Measurements from ENCODE around the gene CNNM2.

CNNM2 gene

GRCh38 chr10:103086799-103087198 lies 168.7 kb downstream of the CNNM2 start:
- intact Hi-C loops (cut with DNase I; ENCODE audit: low total_unique reads): no loop called here
- peaks cover 0 to 35% (median 5%) of the 10 kb centered on the region in 4 donors for H3K4me1 ChIP-seq
- no peak overlapping the region for H3K4me3 ChIP-seq
- no peak for DNase-seq
- peaks cover 35 to 75% (median 47%) of the 10 kb centered on the region in 3 donors for H3K36me3 ChIP-seq
- TF ChIP-seq CTCF (IDR thresholded peaks at IDR 0.05): no peak
- no peaks in the 10 kb centered on the region for H3K27me3 ChIP-seq
- H3K27ac ChIP-seq: peak overlapping the region; percentile 46 to 74
- no peaks in the 10 kb centered on the region for H3K9me3 ChIP-seq

DNA sequence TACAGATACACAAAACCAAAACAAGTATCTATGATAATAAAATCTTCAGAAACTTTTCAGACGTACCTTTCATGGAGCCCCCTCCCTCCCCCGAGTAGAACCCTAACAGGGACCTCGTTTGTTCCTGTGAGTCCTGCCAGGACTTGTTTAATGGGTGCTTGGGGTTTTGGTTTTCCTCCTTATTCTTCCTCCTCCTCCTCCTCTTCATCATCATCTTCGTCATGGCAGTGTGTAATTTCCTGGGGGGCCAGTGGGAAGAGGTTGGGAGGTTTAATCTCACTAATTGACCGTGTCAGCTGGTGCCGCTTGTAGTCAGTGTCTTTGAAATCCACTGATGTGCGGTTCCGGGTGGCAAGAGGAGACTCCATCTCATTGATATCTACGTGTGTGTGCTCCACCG lies 171.4 kb downstream of the CNNM2 start:
- peaks cover 56 to 80% (median 69%) of the 10 kb centered on the region in 3 donors for H3K36me3 ChIP-seq
- no peaks in the 10 kb centered on the region for H3K9me3 ChIP-seq
- no peak for TF ChIP-seq CTCF (IDR thresholded peaks at IDR 0.05)
- no peak for DNase-seq
- H3K4me3 ChIP-seq: no peak overlapping the region
- intact Hi-C loops (cut with DNase I; ENCODE audit: low total_unique reads): no loop called here
- peaks cover 0 to 40% (median 5%) of the 10 kb centered on the region in 4 donors for H3K4me1 ChIP-seq
- peak overlapping the region in 1 of 2 donors; percentile 74 for H3K27ac ChIP-seq
- H3K27me3 ChIP-seq: no peaks in the 10 kb centered on the region

- H3K4me3 ChIP-seq: no peak overlapping the region
- H3K27me3 ChIP-seq: no peaks in the 10 kb centered on the region
- peaks cover 65 to 84% (median 79%) of the 10 kb centered on the region in 3 donors for H3K36me3 ChIP-seq
- no peaks in the 10 kb centered on the region for H3K9me3 ChIP-seq
- DNase-seq: no peak
- H3K27ac ChIP-seq: peak overlapping the region in 1 of 2 donors; percentile 18
- intact Hi-C loops (cut with DNase I; ENCODE audit: low total_unique reads): no loop called here
- H3K4me1 ChIP-seq: peaks cover 0 to 28% (median 3%) of the 10 kb centered on the region in 4 donors
- no peak for TF ChIP-seq CTCF (IDR thresholded peaks at IDR 0.05)
Measured at GRCh38 chr10:103090911-103091310, 172.8 kb downstream of the CNNM2 start.

DNA sequence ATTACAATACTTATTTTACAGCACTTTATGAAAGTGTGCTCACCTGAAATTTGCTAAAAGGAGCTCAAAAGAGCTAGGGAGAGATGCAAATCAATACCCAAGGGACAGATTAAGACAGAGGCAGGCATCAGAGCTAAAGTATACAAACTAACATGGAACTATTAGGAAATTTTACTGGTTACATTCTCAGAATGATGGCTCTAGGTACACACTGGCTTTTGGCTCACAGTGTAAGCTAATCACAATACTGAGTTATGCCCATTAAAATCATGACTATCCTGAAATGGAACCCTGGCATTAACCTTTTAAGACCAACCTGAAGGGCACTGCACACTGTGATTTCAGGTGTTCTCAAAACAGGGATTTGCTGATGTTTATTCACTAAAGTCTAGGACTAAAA lies 176.9 kb downstream of the CNNM2 start:
- H3K27me3 ChIP-seq: no peaks in the 10 kb centered on the region
- no peaks in the 10 kb centered on the region for H3K9me3 ChIP-seq
- peak overlapping the region in 1 of 2 donors; percentile 46 for H3K27ac ChIP-seq
- peaks cover 0 to 34% (median 0%) of the 10 kb centered on the region in 4 donors for H3K4me1 ChIP-seq
- H3K4me3 ChIP-seq: no peak overlapping the region
- DNase-seq: no peak
- no peak for TF ChIP-seq CTCF (IDR thresholded peaks at IDR 0.05)
- intact Hi-C loops (cut with DNase I; ENCODE audit: low total_unique reads): no loop called here
- peaks cover 71 to 89% (median 81%) of the 10 kb centered on the region in 3 donors for H3K36me3 ChIP-seq

GRCh38 chr10:103096130-103096529 lies 178.0 kb downstream of the CNNM2 start:
- H3K36me3 ChIP-seq: peaks cover 71 to 89% (median 79%) of the 10 kb centered on the region in 3 donors
- no peak overlapping the region for H3K4me3 ChIP-seq
- TF ChIP-seq CTCF (IDR thresholded peaks at IDR 0.05): no peak
- H3K4me1 ChIP-seq: peaks cover 0 to 34% (median 0%) of the 10 kb centered on the region in 4 donors
- no peaks in the 10 kb centered on the region for H3K27me3 ChIP-seq
- H3K27ac ChIP-seq: peak overlapping the region in 1 of 2 donors; percentile 46
- no peak for DNase-seq
- no peaks in the 10 kb centered on the region for H3K9me3 ChIP-seq
- intact Hi-C loops (cut with DNase I; ENCODE audit: low total_unique reads): no loop called here

DNA sequence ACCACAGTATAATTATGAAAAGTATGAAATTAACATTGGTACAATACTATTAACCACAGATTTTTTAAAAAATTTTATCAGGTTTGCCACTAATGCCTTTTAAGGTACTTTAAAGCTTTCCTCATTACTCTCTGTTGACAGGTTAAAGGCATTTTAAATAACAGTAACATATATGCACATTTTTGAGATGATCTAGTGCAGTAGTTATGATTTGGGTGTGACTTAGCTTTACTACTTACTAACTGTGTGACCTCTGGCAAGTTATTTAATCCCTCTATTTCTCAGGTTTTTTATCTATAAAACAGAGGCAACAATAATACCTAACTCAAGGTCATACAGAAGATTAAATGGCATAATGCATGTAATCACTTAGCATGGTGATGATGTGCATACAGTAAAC lies 180.1 kb downstream of the CNNM2 start:
- TF ChIP-seq CTCF (IDR thresholded peaks at IDR 0.05): no peak
- no peaks in the 10 kb centered on the region for H3K27me3 ChIP-seq
- intact Hi-C loops (cut with DNase I; ENCODE audit: low total_unique reads): no loop called here
- H3K9me3 ChIP-seq: no peaks in the 10 kb centered on the region
- peaks cover 56 to 78% (median 58%) of the 10 kb centered on the region in 3 donors for H3K36me3 ChIP-seq
- H3K4me3 ChIP-seq: no peak overlapping the region
- peak overlapping the region in 1 of 2 donors; percentile 11 for H3K27ac ChIP-seq
- peaks cover 0 to 51% (median 0%) of the 10 kb centered on the region in 4 donors for H3K4me1 ChIP-seq
- no peak for DNase-seq
